Osteoblast (primary cell): ENCODE results near the gene KNDC1. TPM values are rescaled to one million over a fixed set of nuclear protein-coding genes. Genes with fewer than 3 reads are reported as not detected.

Source experiments
- DNase-seq: peaks from one replicate; pipeline ENCODE4 v3.0.0; 2011; ENCODE audit warnings: low spot score, mixed read lengths; ENCODE audit not compliant: insufficient read length; ENCODE audit errors: missing footprints
- H2AFZ ChIP-seq: 2 replicates; pipeline ENCODE4 v1.6.0; 2011; ENCODE audit warnings: mild to moderate bottlenecking, low read length
- H3K27ac ChIP-seq: 2 replicates; pipeline ENCODE4 v1.5.1; 2011; ENCODE audit warnings: mild to moderate bottlenecking, low read depth, low read length, moderate library complexity
- H3K27me3 ChIP-seq: 2 replicates; pipeline ENCODE4 v1.6.0; 2012; ENCODE audit warnings: mild to moderate bottlenecking, control low read depth, inconsistent platforms, low read length, moderate library complexity; ENCODE audit not compliant: insufficient read depth
- H3K36me3 ChIP-seq: 2 replicates; pipeline ENCODE4 v1.5.1; 2011; ENCODE audit warnings: mild to moderate bottlenecking, low read length, control low read depth, moderate library complexity; ENCODE audit not compliant: insufficient read depth
- H3K4me1 ChIP-seq: 2 replicates; pipeline ENCODE4 v1.5.1; 2011; ENCODE audit warnings: mild to moderate bottlenecking, low read length, control low read depth, moderate library complexity; ENCODE audit not compliant: insufficient read depth
- H3K4me2 ChIP-seq: 2 replicates; pipeline ENCODE4 v1.6.0; 2011; ENCODE audit warnings: mild to moderate bottlenecking, low read length; ENCODE audit not compliant: insufficient read depth
- H3K4me3 ChIP-seq: fragments of 200-600 bp; sonication (generic); 3 replicates; pipeline ENCODE4 v1.5.1; 2012; ENCODE audit warnings: mild to moderate bottlenecking, low read length, inconsistent platforms; ENCODE audit not compliant: insufficient read depth
- H3K79me2 ChIP-seq: 2 replicates; pipeline ENCODE4 v1.6.0; 2012; ENCODE audit warnings: mild to moderate bottlenecking, low read length, control low read depth, inconsistent platforms; ENCODE audit not compliant: insufficient read depth
- H3K9me3 ChIP-seq: 2 replicates; pipeline ENCODE4 v1.5.1; 2011; ENCODE audit warnings: low read depth, low read length, control low read depth
- H4K20me1 ChIP-seq: 2 replicates; pipeline ENCODE4 v1.6.0; 2012; ENCODE audit warnings: mild to moderate bottlenecking, low read length, control low read depth; ENCODE audit not compliant: insufficient read depth
- total RNA-seq: library from RNA; depleted of rRNA; stranded (reverse); fragments of >200 nt; gene quantifications from 2 replicates; pipeline ENCODE4 v1.2.3, GENCODE V29; 2012
- TF ChIP-seq, protein P1 (sequence below): IDR thresholded peaks from 2 replicates; pipeline ENCODE4 v1.5.1; 2011; ENCODE audit warnings: mild to moderate bottlenecking, low read depth, low read length, moderate library complexity; ENCODE audit errors: extremely low read depth

Gene KNDC1
- total RNA-seq, 1 donor = not detected

GRCh38 chr10:133124357-133125211, 35.4 kb upstream of the KNDC1 start:
- Histone ChIP-seq H2AFZ (no peak overlapping the region), H3K4me2 (no peak overlapping the region)

DNA sequence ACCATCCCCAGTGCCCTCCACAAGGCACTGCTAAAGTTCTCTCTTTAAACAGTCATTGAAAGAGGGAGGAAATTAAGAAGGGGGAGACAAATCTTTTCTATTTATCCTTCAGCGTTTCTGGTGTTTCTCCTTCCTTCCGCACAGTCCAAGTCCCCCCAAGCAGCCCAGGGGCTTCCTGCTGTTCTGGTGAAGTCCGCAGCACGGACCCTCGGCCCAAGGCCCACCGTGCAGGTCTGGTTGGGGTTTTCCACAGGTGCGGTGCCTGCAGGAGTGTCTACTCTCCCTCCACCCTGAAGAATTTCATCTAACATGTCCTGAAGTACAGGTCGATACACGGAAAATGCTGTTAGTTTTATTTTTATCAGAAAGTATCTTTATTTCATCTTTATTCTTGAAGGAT, 34.1 kb upstream of the KNDC1 start:
- Histone ChIP-seq H3K36me3 (no peaks in the 10 kb centered on the region), H3K9me3 (no peaks in the 10 kb centered on the region), H3K27me3 (no peaks in the 10 kb centered on the region), H3K4me3 (no peak overlapping the region), H3K4me1 (no peaks in the 10 kb centered on the region), H4K20me1 (no peaks in the 10 kb centered on the region), H3K27ac (no peak overlapping the region), H3K4me2 (no peak overlapping the region), H3K79me2 (no peaks in the 10 kb centered on the region), H2AFZ (no peak overlapping the region)
- DNase-seq = peak; percentile 83
- TF ChIP-seq, protein P1, sequence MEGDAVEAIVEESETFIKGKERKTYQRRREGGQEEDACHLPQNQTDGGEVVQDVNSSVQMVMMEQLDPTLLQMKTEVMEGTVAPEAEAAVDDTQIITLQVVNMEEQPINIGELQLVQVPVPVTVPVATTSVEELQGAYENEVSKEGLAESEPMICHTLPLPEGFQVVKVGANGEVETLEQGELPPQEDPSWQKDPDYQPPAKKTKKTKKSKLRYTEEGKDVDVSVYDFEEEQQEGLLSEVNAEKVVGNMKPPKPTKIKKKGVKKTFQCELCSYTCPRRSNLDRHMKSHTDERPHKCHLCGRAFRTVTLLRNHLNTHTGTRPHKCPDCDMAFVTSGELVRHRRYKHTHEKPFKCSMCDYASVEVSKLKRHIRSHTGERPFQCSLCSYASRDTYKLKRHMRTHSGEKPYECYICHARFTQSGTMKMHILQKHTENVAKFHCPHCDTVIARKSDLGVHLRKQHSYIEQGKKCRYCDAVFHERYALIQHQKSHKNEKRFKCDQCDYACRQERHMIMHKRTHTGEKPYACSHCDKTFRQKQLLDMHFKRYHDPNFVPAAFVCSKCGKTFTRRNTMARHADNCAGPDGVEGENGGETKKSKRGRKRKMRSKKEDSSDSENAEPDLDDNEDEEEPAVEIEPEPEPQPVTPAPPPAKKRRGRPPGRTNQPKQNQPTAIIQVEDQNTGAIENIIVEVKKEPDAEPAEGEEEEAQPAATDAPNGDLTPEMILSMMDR = no peak

More at GRCh38 chr10:133124357-133125211, 35.4 kb upstream of the KNDC1 start:
- Histone ChIP-seq H3K27me3 (no peaks in the 10 kb centered on the region), H3K4me1 (no peaks in the 10 kb centered on the region), H3K79me2 (no peaks in the 10 kb centered on the region), H3K36me3 (no peaks in the 10 kb centered on the region), H3K9me3 (no peaks in the 10 kb centered on the region), H4K20me1 (no peaks in the 10 kb centered on the region), H3K4me3 (no peak overlapping the region), H3K27ac (no peak overlapping the region)
- TF ChIP-seq, protein P1 = peak; percentile 42
- DNase-seq = peak; percentile 99

DNA sequence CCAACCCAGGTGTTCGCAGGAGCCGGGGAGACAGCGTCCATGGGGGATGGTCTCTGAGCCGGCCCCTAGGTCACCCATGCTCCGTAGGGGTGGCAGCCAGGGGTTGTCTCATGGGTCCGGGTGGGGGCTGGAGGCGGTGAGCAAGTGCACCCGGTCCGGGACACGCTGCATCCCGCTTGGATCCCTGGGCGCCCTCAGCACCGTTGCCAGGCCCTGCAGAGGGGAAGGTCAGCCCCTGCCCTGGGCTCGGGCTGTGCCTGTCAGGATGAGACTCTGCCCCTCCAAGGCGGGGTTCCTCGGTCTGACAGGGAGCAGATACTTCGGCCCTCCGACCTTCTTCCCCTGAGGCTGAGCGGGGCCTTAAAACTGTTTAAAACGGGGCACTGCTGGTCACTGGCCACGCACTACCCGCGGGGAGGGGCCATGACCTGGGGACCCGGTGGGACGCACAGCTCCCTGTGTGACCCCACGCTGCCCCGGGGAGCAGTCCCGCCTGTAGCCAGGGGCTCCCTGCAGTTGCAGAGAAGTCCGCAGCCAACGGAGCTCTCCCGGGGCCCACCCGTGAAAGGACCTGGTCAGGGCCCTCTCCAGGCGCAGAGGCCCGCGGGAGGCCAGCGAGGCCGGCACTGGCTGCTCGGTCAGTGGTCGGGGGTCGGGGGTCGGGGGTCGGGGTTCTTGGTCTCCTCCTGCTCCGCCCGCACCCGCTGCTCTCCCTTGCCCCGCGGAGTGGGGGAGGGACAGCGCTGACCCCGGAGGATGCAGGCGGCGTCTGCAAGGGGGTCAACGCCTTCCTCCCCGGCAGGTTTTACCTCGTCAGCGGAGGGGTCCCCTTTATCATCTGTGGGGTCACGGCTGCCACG, 33.4 kb upstream of the KNDC1 start:
- Histone ChIP-seq H3K4me2 (no peak overlapping the region), H3K9me3 (no peaks in the 10 kb centered on the region), H3K36me3 (no peaks in the 10 kb centered on the region), H3K27ac (no peak overlapping the region), H3K4me3 (no peak overlapping the region), H3K4me1 (no peaks in the 10 kb centered on the region), H4K20me1 (no peaks in the 10 kb centered on the region), H2AFZ (no peak overlapping the region), H3K79me2 (no peaks in the 10 kb centered on the region), H3K27me3 (no peaks in the 10 kb centered on the region)
- TF ChIP-seq, protein P1 = no peak
- DNase-seq = peak; percentile 87
